ENCODE data around the gene FGF10. TPM values are rescaled to one million over a fixed set of nuclear protein-coding genes. Genes with fewer than 3 reads are reported as not detected.

Gene FGF10
- polyA plus RNA-seq = not detected

- peaks cover 3 to 13% (median 6%) of the 10 kb centered on the region in 3 donors for H3K27me3 Mint-ChIP-seq (ENCODE audit: low read depth in 3 of 3)
- no peak within 1 kb of the TSS for H3K27ac Mint-ChIP-seq
- H3K36me3 Mint-ChIP-seq = no peaks in the 10 kb centered on the region
- peaks cover 3 to 42% (median 23%) of the 10 kb centered on the region in 6 donors for H3K9me3 Mint-ChIP-seq
- DNase-seq = no peak
- no peaks in the 10 kb centered on the region for H3K4me1 Mint-ChIP-seq
- H3K4me3 Mint-ChIP-seq = peak within 1 kb of the TSS in 1 of 5 donors; percentile 10
These were observed at the start of gene FGF10 for GRCh38 chr5:44389090-44389822. Gene FGF10, minus strand, starts transcription at chr5:44389420. Its CDS starts 738 bp downstream, at chr5:44388682.

- Mint-ChIP-seq H3K4me1 (no peaks in the 10 kb centered on the region), H3K9me3 (peaks cover 9 to 35% (median 16%) of the 10 kb centered on the region in 6 donors), H3K27me3 (ENCODE audit: low read depth in 3 of 3) (peaks cover 0 to 3% (median 0%) of the 10 kb centered on the region in 3 donors), H3K27ac (no peak overlapping the region), H3K4me3 (no peak overlapping the region), H3K36me3 (no peaks in the 10 kb centered on the region)
- no peak for DNase-seq
These were observed 37.7 kb upstream of the FGF10 start for GRCh38 chr5:44426944-44427343.

- Mint-ChIP-seq H3K4me1 (no peaks in the 10 kb centered on the region), H3K27ac (no peak overlapping the region), H3K4me3 (no peak overlapping the region), H3K27me3 (ENCODE audit: low read depth in 3 of 3) (peaks cover 0 to 2% (median 0%) of the 10 kb centered on the region in 3 donors), H3K36me3 (peaks cover 0 to 4% (median 0%) of the 10 kb centered on the region in 3 donors), H3K9me3 (peaks cover 3 to 44% (median 12%) of the 10 kb centered on the region in 6 donors)
- no peak for DNase-seq
These were observed 23.1 kb upstream of the FGF10 start for GRCh38 chr5:44412286-44412685.

- Mint-ChIP-seq H3K9me3 (peaks cover 4 to 31% (median 14%) of the 10 kb centered on the region in 6 donors), H3K27me3 (ENCODE audit: low read depth in 3 of 3) (no peaks in the 10 kb centered on the region), H3K4me1 (no peaks in the 10 kb centered on the region), H3K36me3 (no peaks in the 10 kb centered on the region), H3K27ac (no peak overlapping the region), H3K4me3 (no peak overlapping the region)
- no peak for DNase-seq
These were observed 12.9 kb upstream of the FGF10 start for GRCh38 chr5:44402084-44402483.

GRCh38 chr5:44401611-44402010, 12.4 kb upstream of the FGF10 start:
- no peaks in the 10 kb centered on the region for H3K27me3 Mint-ChIP-seq (ENCODE audit: low read depth in 3 of 3)
- DNase-seq = no peak
- H3K4me1 Mint-ChIP-seq = no peaks in the 10 kb centered on the region
- no peak overlapping the region for H3K27ac Mint-ChIP-seq
- peaks cover 5 to 35% (median 15%) of the 10 kb centered on the region in 6 donors for H3K9me3 Mint-ChIP-seq
- H3K4me3 Mint-ChIP-seq = no peak overlapping the region
- H3K36me3 Mint-ChIP-seq = no peaks in the 10 kb centered on the region

- no peaks in the 10 kb centered on the region for H3K27me3 Mint-ChIP-seq (ENCODE audit: low read depth in 3 of 3)
- peaks cover 7 to 31% (median 11%) of the 10 kb centered on the region in 6 donors for H3K9me3 Mint-ChIP-seq
- H3K4me3 Mint-ChIP-seq = no peak overlapping the region
- no peaks in the 10 kb centered on the region for H3K36me3 Mint-ChIP-seq
- no peak for DNase-seq
- H3K27ac Mint-ChIP-seq = no peak overlapping the region
- no peaks in the 10 kb centered on the region for H3K4me1 Mint-ChIP-seq
These were observed 9.2 kb upstream of the FGF10 start for GRCh38 chr5:44398382-44398781.

GRCh38 chr5:44396312-44396711, 7.1 kb upstream of the FGF10 start:
- H3K27me3 Mint-ChIP-seq (ENCODE audit: low read depth in 3 of 3) = no peaks in the 10 kb centered on the region
- no peaks in the 10 kb centered on the region for H3K36me3 Mint-ChIP-seq

GRCh38 chr5:44390351-44390750, 1.1 kb upstream of the FGF10 start:
- no peak for DNase-seq
- Mint-ChIP-seq H3K4me3 (no peak overlapping the region), H3K36me3 (no peaks in the 10 kb centered on the region), H3K27me3 (ENCODE audit: low read depth in 3 of 3) (peaks cover 2 to 13% (median 6%) of the 10 kb centered on the region in 3 donors), H3K27ac (no peak overlapping the region), H3K9me3 (peaks cover 6 to 36% (median 22%) of the 10 kb centered on the region in 6 donors), H3K4me1 (no peaks in the 10 kb centered on the region)

More at GRCh38 chr5:44396312-44396711, 7.1 kb upstream of the FGF10 start:
- no peaks in the 10 kb centered on the region for H3K4me1 Mint-ChIP-seq
- DNase-seq = no peak
- H3K4me3 Mint-ChIP-seq = no peak overlapping the region
- peaks cover 5 to 28% (median 9%) of the 10 kb centered on the region in 6 donors for H3K9me3 Mint-ChIP-seq
- H3K27ac Mint-ChIP-seq = no peak overlapping the region

- Mint-ChIP-seq H3K4me3 (no peak overlapping the region), H3K27ac (no peak overlapping the region), H3K9me3 (peaks cover 3 to 36% (median 22%) of the 10 kb centered on the region in 6 donors)
These were observed 563 bp upstream of the FGF10 start for GRCh38 chr5:44389823-44390143.

GRCh38 chr5:44388321-44389089, 715 bp downstream of the FGF10 start:
- H3K4me3 Mint-ChIP-seq = no peak overlapping the region
- peaks cover 4 to 13% (median 6%) of the 10 kb centered on the region in 3 donors for H3K27me3 Mint-ChIP-seq (ENCODE audit: low read depth in 3 of 3)

More at GRCh38 chr5:44389823-44390143, 563 bp upstream of the FGF10 start:
- no peaks in the 10 kb centered on the region for H3K4me1 Mint-ChIP-seq
- H3K36me3 Mint-ChIP-seq = no peaks in the 10 kb centered on the region
- H3K27me3 Mint-ChIP-seq (ENCODE audit: low read depth in 3 of 3) = peaks cover 2 to 13% (median 6%) of the 10 kb centered on the region in 3 donors
- no peak for DNase-seq

GRCh38 chr5:44387921-44388320, 1.3 kb downstream of the FGF10 start:
- Mint-ChIP-seq H3K9me3 (peaks cover 3 to 44% (median 21%) of the 10 kb centered on the region in 6 donors), H3K4me3 (no peak overlapping the region), H3K27me3 (ENCODE audit: low read depth in 3 of 3) (peaks cover 4 to 13% (median 6%) of the 10 kb centered on the region in 3 donors), H3K4me1 (no peaks in the 10 kb centered on the region), H3K27ac (no peak overlapping the region), H3K36me3 (no peaks in the 10 kb centered on the region)
- no peak for DNase-seq

More at GRCh38 chr5:44388321-44389089, 715 bp downstream of the FGF10 start:
- no peak overlapping the region for H3K27ac Mint-ChIP-seq
- H3K9me3 Mint-ChIP-seq = peaks cover 3 to 44% (median 21%) of the 10 kb centered on the region in 6 donors
- no peak for DNase-seq
- H3K36me3 Mint-ChIP-seq = no peaks in the 10 kb centered on the region
- H3K4me1 Mint-ChIP-seq = no peaks in the 10 kb centered on the region

GRCh38 chr5:44387406-44387805, 1.8 kb downstream of the FGF10 start:
- no peaks in the 10 kb centered on the region for H3K36me3 Mint-ChIP-seq
- peaks cover 4 to 13% (median 6%) of the 10 kb centered on the region in 3 donors for H3K27me3 Mint-ChIP-seq (ENCODE audit: low read depth in 3 of 3)
- H3K27ac Mint-ChIP-seq = no peak overlapping the region
- peaks cover 3 to 44% (median 20%) of the 10 kb centered on the region in 6 donors for H3K9me3 Mint-ChIP-seq
- no peak overlapping the region for H3K4me3 Mint-ChIP-seq
- no peak for DNase-seq
- no peaks in the 10 kb centered on the region for H3K4me1 Mint-ChIP-seq

GRCh38 chr5:44385291-44385900, 3.8 kb downstream of the FGF10 start:
- H3K9me3 Mint-ChIP-seq = peaks cover 2 to 33% (median 17%) of the 10 kb centered on the region in 6 donors
- H3K27me3 Mint-ChIP-seq (ENCODE audit: low read depth in 3 of 3) = peaks cover 4 to 13% (median 6%) of the 10 kb centered on the region in 3 donors
- H3K4me1 Mint-ChIP-seq = no peaks in the 10 kb centered on the region
- no peak overlapping the region for H3K27ac Mint-ChIP-seq
- DNase-seq = no peak
- H3K36me3 Mint-ChIP-seq = no peaks in the 10 kb centered on the region
- H3K4me3 Mint-ChIP-seq = no peak overlapping the region

GRCh38 chr5:44384816-44385215, 4.4 kb downstream of the FGF10 start:
- peaks cover 4 to 13% (median 6%) of the 10 kb centered on the region in 3 donors for H3K27me3 Mint-ChIP-seq (ENCODE audit: low read depth in 3 of 3)
- no peak overlapping the region for H3K4me3 Mint-ChIP-seq
- H3K36me3 Mint-ChIP-seq = no peaks in the 10 kb centered on the region
- no peak overlapping the region for H3K27ac Mint-ChIP-seq
- no peaks in the 10 kb centered on the region for H3K4me1 Mint-ChIP-seq
- peaks cover 2 to 27% (median 12%) of the 10 kb centered on the region in 6 donors for H3K9me3 Mint-ChIP-seq
- DNase-seq = no peak
